C4-2B (cell line): ENCODE measurements around the gene SH3BGRL2.

ENCODE experiments used
- ZFX ChIP-seq: fragments of 450-650 bp; IDR thresholded peaks from 2 replicates; pipeline ENCODE4 v1.6.1; 2017
- TF ChIP-seq, protein P1 (sequence below): fragments of 450-650 bp; conservative IDR thresholded peaks from 2 replicates; pipeline ENCODE4 v1.5.1; 2017; ENCODE audit warnings: mild to moderate bottlenecking

DNA sequence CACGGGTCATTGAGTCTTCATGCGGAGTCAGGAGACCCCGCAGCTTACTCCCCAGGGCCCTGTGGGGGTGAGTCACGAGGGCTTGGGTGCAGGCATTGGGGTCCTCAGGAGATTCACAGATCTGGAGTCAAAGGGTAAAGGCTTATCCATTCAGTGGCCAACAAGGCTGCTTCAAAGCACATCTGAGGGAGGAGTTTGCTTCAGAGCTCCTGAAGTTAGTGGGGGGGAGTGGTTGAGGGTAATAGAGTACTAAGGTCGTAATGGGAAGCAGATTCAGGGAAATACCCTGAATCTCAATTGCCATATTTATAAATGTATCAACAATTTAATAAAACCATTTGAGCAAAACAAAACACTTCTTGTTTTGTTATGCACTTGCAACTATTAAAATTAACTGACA, 37.3 kb downstream of the SH3BGRL2 start:
- TF ChIP-seq, protein P1, sequence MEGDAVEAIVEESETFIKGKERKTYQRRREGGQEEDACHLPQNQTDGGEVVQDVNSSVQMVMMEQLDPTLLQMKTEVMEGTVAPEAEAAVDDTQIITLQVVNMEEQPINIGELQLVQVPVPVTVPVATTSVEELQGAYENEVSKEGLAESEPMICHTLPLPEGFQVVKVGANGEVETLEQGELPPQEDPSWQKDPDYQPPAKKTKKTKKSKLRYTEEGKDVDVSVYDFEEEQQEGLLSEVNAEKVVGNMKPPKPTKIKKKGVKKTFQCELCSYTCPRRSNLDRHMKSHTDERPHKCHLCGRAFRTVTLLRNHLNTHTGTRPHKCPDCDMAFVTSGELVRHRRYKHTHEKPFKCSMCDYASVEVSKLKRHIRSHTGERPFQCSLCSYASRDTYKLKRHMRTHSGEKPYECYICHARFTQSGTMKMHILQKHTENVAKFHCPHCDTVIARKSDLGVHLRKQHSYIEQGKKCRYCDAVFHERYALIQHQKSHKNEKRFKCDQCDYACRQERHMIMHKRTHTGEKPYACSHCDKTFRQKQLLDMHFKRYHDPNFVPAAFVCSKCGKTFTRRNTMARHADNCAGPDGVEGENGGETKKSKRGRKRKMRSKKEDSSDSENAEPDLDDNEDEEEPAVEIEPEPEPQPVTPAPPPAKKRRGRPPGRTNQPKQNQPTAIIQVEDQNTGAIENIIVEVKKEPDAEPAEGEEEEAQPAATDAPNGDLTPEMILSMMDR, result no peak
- TF ChIP-seq ZFX, result no peak
